Measurements from ENCODE around the gene ZP1.
"Not testable (repeated sequence)": the region's sequence is repeated elsewhere in the genome, so short reads cannot be mapped to it uniquely, and the experiment has no call there.

The ZP1 gene

GRCh38 chr11:60905551-60906113, 38.3 kb downstream of the ZP1 start:
- no peak for DNase-seq (ENCODE audit: low read depth in 2 of 2, low spot score in 1 of 2)

GRCh38 chr11:60906132-60906972, 39.0 kb downstream of the ZP1 start, which contains the start of gene PRPF19:
TSS of gene PRPF19 (minus strand) at chr11:60906585. CDS start at chr11:60906382, 203 bp downstream.
- DNase-seq (ENCODE audit: low read depth in 2 of 2, low spot score in 1 of 2) = peak; percentile 92 to 95

- no peak for DNase-seq (ENCODE audit: low read depth in 2 of 2, low spot score in 1 of 2)
These were observed 41.5 kb downstream of the ZP1 start for GRCh38 chr11:60908803-60909202.

- DNase-seq (ENCODE audit: low read depth in 2 of 2, low spot score in 1 of 2) = not testable (repeated sequence)
These were observed 42.4 kb downstream of the ZP1 start for GRCh38 chr11:60909680-60910280.

GRCh38 chr11:60910281-60910687, 42.9 kb downstream of the ZP1 start:
- no peak for DNase-seq (ENCODE audit: low read depth in 2 of 2, low spot score in 1 of 2)

GRCh38 chr11:60910711-60911380, 43.5 kb downstream of the ZP1 start:
- no peak for DNase-seq (ENCODE audit: low read depth in 2 of 2, low spot score in 1 of 2)

GRCh38 chr11:60912223-60912850, 45.0 kb downstream of the ZP1 start:
- no peak for DNase-seq (ENCODE audit: low read depth in 2 of 2, low spot score in 1 of 2)

- no peak for DNase-seq (ENCODE audit: low read depth in 2 of 2, low spot score in 1 of 2)
These were observed 45.6 kb downstream of the ZP1 start for GRCh38 chr11:60912851-60913528.

GRCh38 chr11:60913793-60914632, 46.7 kb downstream of the ZP1 start, which contains the start of gene TMEM109:
TSS of gene TMEM109 (plus strand) at chr11:60914158. CDS start at chr11:60919694, 5,536 bp downstream.
- DNase-seq (ENCODE audit: low read depth in 2 of 2, low spot score in 1 of 2) = peak; percentile 52 to 79

GRCh38 chr11:60914633-60915247, 47.4 kb downstream of the ZP1 start:
- no peak for DNase-seq (ENCODE audit: low read depth in 2 of 2, low spot score in 1 of 2)

GRCh38 chr11:60915248-60915914, 48.0 kb downstream of the ZP1 start:
- DNase-seq (ENCODE audit: low read depth in 2 of 2, low spot score in 1 of 2) = peak; percentile 39 to 44

GRCh38 chr11:60916669-60917206, 49.4 kb downstream of the ZP1 start:
- no peak for DNase-seq (ENCODE audit: low read depth in 2 of 2, low spot score in 1 of 2)

GRCh38 chr11:60917267-60917666, 49.9 kb downstream of the ZP1 start:
- DNase-seq (ENCODE audit: low read depth in 2 of 2, low spot score in 1 of 2) = no peak

- DNase-seq (ENCODE audit: low read depth in 2 of 2, low spot score in 1 of 2) = no peak
These were observed 51.1 kb downstream of the ZP1 start for GRCh38 chr11:60918251-60918938.

GRCh38 chr11:60918939-60919265, 51.6 kb downstream of the ZP1 start:
- no peak for DNase-seq (ENCODE audit: low read depth in 2 of 2, low spot score in 1 of 2)

- no peak for DNase-seq (ENCODE audit: low read depth in 2 of 2, low spot score in 1 of 2)
These were observed 52.0 kb downstream of the ZP1 start for GRCh38 chr11:60919320-60919719.

- DNase-seq (ENCODE audit: low read depth in 2 of 2, low spot score in 1 of 2) = no peak
These were observed 52.6 kb downstream of the ZP1 start for GRCh38 chr11:60919956-60920355.

- no peak for DNase-seq (ENCODE audit: low read depth in 2 of 2, low spot score in 1 of 2)
These were observed 53.9 kb downstream of the ZP1 start for GRCh38 chr11:60921259-60921658.
